ENCODE measurements around the gene PLEKHM3. TPM values are rescaled to one million over a fixed set of nuclear protein-coding genes. Genes with fewer than 3 reads are reported as not detected.

The PLEKHM3 gene
- total and polyA plus RNA-seq, 4 experiments from 2014 or later = 2.9 to 16.1 (median 9.3) TPM

DNA sequence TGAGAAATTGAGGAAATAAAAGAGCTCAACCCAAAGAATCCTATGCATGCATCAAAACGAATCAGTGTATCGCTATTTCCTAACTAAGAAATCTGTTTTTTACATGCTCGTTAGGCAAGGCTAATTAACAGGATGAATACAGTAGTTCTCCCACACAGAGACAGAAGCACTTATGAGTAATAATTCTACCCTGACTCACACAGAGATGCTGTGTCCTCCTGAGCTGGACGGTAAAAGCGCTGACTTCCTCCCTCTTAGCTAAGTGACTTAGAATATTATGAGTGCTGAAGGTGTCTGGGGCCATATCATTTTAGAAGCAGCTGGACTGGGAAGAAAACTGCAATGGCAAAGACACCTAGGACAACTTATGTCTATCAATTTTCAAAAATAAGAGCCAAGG is 18.5 kb downstream of the PLEKHM3 start:
- CTCF ChIA-PET (ENCODE audit: partially characterized antibody) = no interaction called here
- DNase-seq = no peak
- no peaks in the 10 kb centered on the region for H3K27me3 Mint-ChIP-seq
- H3K36me3 Mint-ChIP-seq = peaks cover 3 to 10% of the 10 kb centered on the region in 2 donors
- no peaks in the 10 kb centered on the region for H3K27me3 ChIP-seq (ENCODE audit: insufficient read depth, low read length)
- H3K4me1 Mint-ChIP-seq = peaks cover 15 to 30% (median 25%) of the 10 kb centered on the region in 4 donors
- H3K36me3 ChIP-seq (ENCODE audit: insufficient read depth, low read length) = no peaks in the 10 kb centered on the region
- intact Hi-C loops (cut with micrococcal nuclease) = no loop called here
- H3K4me3 Mint-ChIP-seq = no peak overlapping the region
- POLR2A ChIA-PET (ENCODE audit: partially characterized antibody) = no interaction called here
- H3K4me1 ChIP-seq (ENCODE audit: insufficient read depth, low read length) = no peaks in the 10 kb centered on the region
- no peaks in the 10 kb centered on the region for H3K9me3 Mint-ChIP-seq
- no peak overlapping the region for H3K27ac ChIP-seq (ENCODE audit: low read depth, low read length)
- no peaks in the 10 kb centered on the region for H3K9me3 ChIP-seq (ENCODE audit: control insufficient read depth in 1 of 2, low read length in 2 of 2)
- H3K4me3 ChIP-seq (ENCODE audit: low read length in 2 of 2) = no peak overlapping the region
- no peak overlapping the region for H3K27ac Mint-ChIP-seq

GRCh38 chr2:208006337-208006736 is 19.0 kb downstream of the PLEKHM3 start:
- Histone ChIP-seq H3K4me1 (ENCODE audit: insufficient read depth, low read length) (no peaks in the 10 kb centered on the region), H3K9me3 (ENCODE audit: control insufficient read depth in 1 of 2, low read length in 2 of 2) (no peaks in the 10 kb centered on the region), H3K27me3 (ENCODE audit: insufficient read depth, low read length) (no peaks in the 10 kb centered on the region), H3K27ac (ENCODE audit: low read depth, low read length) (no peak overlapping the region), H3K36me3 (ENCODE audit: insufficient read depth, low read length) (no peaks in the 10 kb centered on the region), H3K4me3 (ENCODE audit: low read length in 2 of 2) (no peak overlapping the region)
- H3K27me3 Mint-ChIP-seq = no peaks in the 10 kb centered on the region
- no peak overlapping the region for H3K27ac Mint-ChIP-seq
- H3K4me1 Mint-ChIP-seq = peaks cover 15 to 30% (median 25%) of the 10 kb centered on the region in 4 donors
- H3K4me3 Mint-ChIP-seq = no peak overlapping the region
- POLR2A ChIA-PET (ENCODE audit: partially characterized antibody) = no interaction called here
- H3K9me3 Mint-ChIP-seq = no peaks in the 10 kb centered on the region
- peaks cover 8 to 14% of the 10 kb centered on the region in 2 donors for H3K36me3 Mint-ChIP-seq
- CTCF ChIA-PET (ENCODE audit: partially characterized antibody) = no interaction called here
- intact Hi-C loops (cut with micrococcal nuclease) = no loop called here
- DNase-seq = no peak

DNA sequence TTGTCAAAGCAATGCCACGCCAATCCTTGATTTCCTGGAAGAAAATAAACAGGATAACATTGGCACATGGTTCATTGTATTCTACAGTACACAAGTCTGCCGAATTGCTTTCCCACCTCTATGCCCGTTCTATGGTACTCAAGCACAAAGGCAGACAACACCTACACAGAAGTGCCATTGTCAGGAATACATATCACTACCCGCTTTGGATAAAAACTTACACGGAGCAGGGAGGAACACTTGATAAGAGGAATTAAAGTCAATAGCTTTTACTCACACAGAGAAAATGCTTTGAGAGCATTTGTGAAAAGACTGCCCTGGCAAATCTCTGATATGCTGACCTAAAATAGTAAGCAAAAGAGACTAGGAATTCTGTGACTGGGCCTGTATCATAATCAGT is 23.4 kb downstream of the PLEKHM3 start:
- Mint-ChIP-seq H3K36me3 (peaks cover 25 to 41% of the 10 kb centered on the region in 2 donors), H3K27me3 (no peaks in the 10 kb centered on the region), H3K27ac (no peak overlapping the region), H3K4me3 (no peak overlapping the region), H3K4me1 (peaks cover 8 to 18% (median 13%) of the 10 kb centered on the region in 4 donors), H3K9me3 (peaks cover 0 to 2% (median 0%) of the 10 kb centered on the region in 8 donors)
- no peaks in the 10 kb centered on the region for H3K4me1 ChIP-seq (ENCODE audit: insufficient read depth, low read length)
- no peaks in the 10 kb centered on the region for H3K27me3 ChIP-seq (ENCODE audit: insufficient read depth, low read length)
- no peak for DNase-seq
- no peak overlapping the region for H3K27ac ChIP-seq (ENCODE audit: low read depth, low read length)
- H3K9me3 ChIP-seq (ENCODE audit: control insufficient read depth in 1 of 2, low read length in 2 of 2) = no peaks in the 10 kb centered on the region
- CTCF ChIA-PET (ENCODE audit: partially characterized antibody) = interaction anchor here (1.6 kb wide), 1 partner anchor 32 kb away, joined by 3 read pairs; no protein-coding TSS in a partner anchor
- POLR2A ChIA-PET (ENCODE audit: partially characterized antibody) = no interaction called here
- intact Hi-C loops (cut with micrococcal nuclease) = no loop called here
- no peak overlapping the region for H3K4me3 ChIP-seq (ENCODE audit: low read length in 2 of 2)
- peaks cover 7% of the 10 kb centered on the region for H3K36me3 ChIP-seq (ENCODE audit: insufficient read depth, low read length)

DNA sequence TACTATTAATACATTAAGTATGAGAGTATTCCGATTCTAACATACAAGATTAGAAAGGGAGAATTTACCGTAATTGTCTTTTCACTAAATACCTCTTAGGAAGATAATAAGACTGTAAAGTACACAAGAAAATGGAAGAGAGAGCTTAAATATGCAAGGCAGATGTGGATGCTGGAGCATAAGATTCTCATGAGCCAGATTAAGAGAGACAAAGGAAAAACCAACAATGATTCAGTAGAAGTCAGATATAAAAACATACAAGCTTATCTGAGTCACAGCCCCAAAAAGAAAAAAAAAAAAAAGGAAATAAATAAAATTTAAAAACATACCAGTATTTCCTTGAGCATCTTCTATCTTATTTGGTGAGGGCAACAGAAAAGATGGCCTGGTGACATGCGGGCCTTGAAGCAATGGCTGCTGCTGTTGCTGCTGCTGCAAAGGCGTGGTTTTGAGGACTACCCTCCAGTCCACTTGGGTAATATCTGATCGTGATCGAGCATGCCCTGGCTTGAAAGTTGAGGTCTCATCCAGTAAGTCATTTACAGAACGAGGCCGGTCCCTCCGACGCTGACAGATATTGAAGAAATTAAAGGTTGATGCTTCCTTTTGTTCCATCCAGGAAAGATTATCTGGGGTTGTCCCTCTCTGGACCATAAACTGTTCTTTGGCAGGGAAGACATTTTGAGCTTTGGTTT is 24.5 kb downstream of the PLEKHM3 start:
- Mint-ChIP-seq H3K4me3 (no peak overlapping the region), H3K9me3 (peaks cover 0 to 2% (median 0%) of the 10 kb centered on the region in 8 donors), H3K27ac (no peak overlapping the region), H3K4me1 (peaks cover 11 to 22% (median 16%) of the 10 kb centered on the region in 4 donors), H3K27me3 (no peaks in the 10 kb centered on the region), H3K36me3 (peaks cover 25 to 49% of the 10 kb centered on the region in 2 donors)
- Histone ChIP-seq H3K27ac (ENCODE audit: low read depth, low read length) (no peak overlapping the region), H3K4me3 (ENCODE audit: low read length in 2 of 2) (no peak overlapping the region), H3K9me3 (ENCODE audit: control insufficient read depth in 1 of 2, low read length in 2 of 2) (no peaks in the 10 kb centered on the region), H3K4me1 (ENCODE audit: insufficient read depth, low read length) (no peaks in the 10 kb centered on the region), H3K36me3 (ENCODE audit: insufficient read depth, low read length) (peaks cover 7% of the 10 kb centered on the region), H3K27me3 (ENCODE audit: insufficient read depth, low read length) (no peaks in the 10 kb centered on the region)
- POLR2A ChIA-PET (ENCODE audit: partially characterized antibody) = no interaction called here
- DNase-seq = no peak
- CTCF ChIA-PET (ENCODE audit: partially characterized antibody) = interaction anchor here (1.0 to 1.6 kb wide), 2 partner anchors 27 to 31 kb away, joined by 3 read pairs; no protein-coding TSS in a partner anchor
- intact Hi-C loops (cut with micrococcal nuclease) = no loop called here

DNA sequence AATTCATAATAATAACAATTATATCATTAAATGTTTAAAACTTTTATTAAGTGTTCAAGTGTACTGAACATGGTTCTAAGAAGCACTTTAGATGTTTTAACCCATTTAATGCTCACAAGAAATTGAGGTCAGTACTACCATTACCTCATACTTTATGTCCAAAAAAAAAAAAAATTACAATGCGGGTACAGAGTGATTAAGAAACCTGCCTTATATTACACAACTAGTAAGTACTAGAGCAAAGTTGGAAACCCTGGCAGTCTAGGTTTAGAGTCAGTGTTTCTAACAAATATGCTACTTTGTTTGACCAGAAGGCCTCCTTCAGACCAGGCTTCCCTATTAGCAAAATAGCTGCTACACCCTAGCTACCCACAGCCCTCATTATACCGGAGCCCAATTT is 28.5 kb downstream of the PLEKHM3 start:
- intact Hi-C loops (cut with micrococcal nuclease) = no loop called here

DNA sequence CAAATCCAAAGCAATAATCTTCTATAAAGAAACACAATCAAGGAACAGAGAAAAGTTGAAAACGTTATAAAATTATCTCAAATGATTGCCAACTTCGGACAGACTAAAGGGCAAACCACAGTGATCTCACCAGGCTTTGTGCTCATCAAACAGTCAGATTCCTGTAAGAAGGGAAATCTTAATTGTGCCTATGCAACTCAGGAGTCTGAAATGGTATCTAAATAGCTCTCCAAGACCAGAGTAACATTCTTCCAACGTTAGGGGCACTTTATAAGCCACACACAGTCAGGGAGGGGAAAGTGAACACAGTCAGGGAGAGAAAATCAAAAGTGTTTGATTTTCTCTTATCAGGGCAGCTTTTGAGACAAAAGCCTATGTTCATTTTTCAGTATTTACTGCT is 29.4 kb downstream of the PLEKHM3 start:
- intact Hi-C loops (cut with micrococcal nuclease) = no loop called here
- Histone ChIP-seq H3K4me3 (ENCODE audit: low read length in 2 of 2) (no peak overlapping the region), H3K27ac (ENCODE audit: low read depth, low read length) (no peak overlapping the region), H3K9me3 (ENCODE audit: control insufficient read depth in 1 of 2, low read length in 2 of 2) (no peaks in the 10 kb centered on the region), H3K36me3 (ENCODE audit: insufficient read depth, low read length) (peaks cover 7% of the 10 kb centered on the region), H3K4me1 (ENCODE audit: insufficient read depth, low read length) (no peaks in the 10 kb centered on the region), H3K27me3 (ENCODE audit: insufficient read depth, low read length) (no peaks in the 10 kb centered on the region)
- peaks cover 12 to 30% (median 17%) of the 10 kb centered on the region in 4 donors for H3K4me1 Mint-ChIP-seq
- H3K27ac Mint-ChIP-seq = no peak overlapping the region
- H3K9me3 Mint-ChIP-seq = peaks cover 0 to 2% (median 0%) of the 10 kb centered on the region in 8 donors
- CTCF ChIA-PET (ENCODE audit: partially characterized antibody) = interaction anchor here (0.9 kb wide), 1 partner anchor 179 kb away, joined by 3 read pairs; no protein-coding TSS in a partner anchor
- POLR2A ChIA-PET (ENCODE audit: partially characterized antibody) = no interaction called here
- DNase-seq = no peak
- H3K27me3 Mint-ChIP-seq = no peaks in the 10 kb centered on the region
- H3K36me3 Mint-ChIP-seq = peaks cover 24 to 57% of the 10 kb centered on the region in 2 donors
- H3K4me3 Mint-ChIP-seq = peak overlapping the region in 1 of 8 donors; percentile 57

More for the DNA sequence above, 28.5 kb downstream of the PLEKHM3 start:
- Mint-ChIP-seq H3K4me3 (no peak overlapping the region), H3K36me3 (peaks cover 34 to 65% of the 10 kb centered on the region in 2 donors), H3K9me3 (peaks cover 0 to 2% (median 0%) of the 10 kb centered on the region in 8 donors), H3K27me3 (no peaks in the 10 kb centered on the region), H3K27ac (peak overlapping the region in 1 of 7 donors; percentile 51), H3K4me1 (peaks cover 12 to 30% (median 19%) of the 10 kb centered on the region in 4 donors)
- H3K36me3 ChIP-seq (ENCODE audit: insufficient read depth, low read length) = peaks cover 7% of the 10 kb centered on the region
- DNase-seq = no peak
- no peak overlapping the region for H3K27ac ChIP-seq (ENCODE audit: low read depth, low read length)
- ChIA-PET CTCF (ENCODE audit: partially characterized antibody) (interaction anchor here (0.6 kb wide), 1 partner anchor 182 kb away, joined by 3 read pairs; no protein-coding TSS in a partner anchor), POLR2A (ENCODE audit: partially characterized antibody) (no interaction called here)
- no peaks in the 10 kb centered on the region for H3K4me1 ChIP-seq (ENCODE audit: insufficient read depth, low read length)
- H3K4me3 ChIP-seq (ENCODE audit: low read length in 2 of 2) = no peak overlapping the region
- H3K27me3 ChIP-seq (ENCODE audit: insufficient read depth, low read length) = no peaks in the 10 kb centered on the region
- H3K9me3 ChIP-seq (ENCODE audit: control insufficient read depth in 1 of 2, low read length in 2 of 2) = no peaks in the 10 kb centered on the region

- Histone ChIP-seq H3K4me1 (ENCODE audit: insufficient read depth, low read length) (no peaks in the 10 kb centered on the region), H3K36me3 (ENCODE audit: insufficient read depth, low read length) (no peaks in the 10 kb centered on the region), H3K27ac (ENCODE audit: low read depth, low read length) (no peak overlapping the region), H3K27me3 (ENCODE audit: insufficient read depth, low read length) (no peaks in the 10 kb centered on the region), H3K9me3 (ENCODE audit: control insufficient read depth in 1 of 2, low read length in 2 of 2) (no peaks in the 10 kb centered on the region), H3K4me3 (ENCODE audit: low read length in 2 of 2) (no peak overlapping the region)
- Mint-ChIP-seq H3K4me3 (no peak overlapping the region), H3K27ac (no peak overlapping the region), H3K4me1 (peaks cover 12 to 30% (median 14%) of the 10 kb centered on the region in 4 donors), H3K9me3 (no peaks in the 10 kb centered on the region), H3K36me3 (peaks cover 10 to 41% of the 10 kb centered on the region in 2 donors), H3K27me3 (no peaks in the 10 kb centered on the region)
- no peak for DNase-seq
- ChIA-PET CTCF (ENCODE audit: partially characterized antibody) (interaction anchor here (0.8 kb wide), 1 partner anchor 41 kb away, joined by 3 read pairs; no protein-coding TSS in a partner anchor), POLR2A (ENCODE audit: partially characterized antibody) (no interaction called here)
- intact Hi-C loops (cut with micrococcal nuclease) = no loop called here
These were observed 32.1 kb downstream of the PLEKHM3 start for GRCh38 chr2:207993151-207993763.

Measured in CD4-positive, alpha-beta memory T cell (primary cell).